AG04449 (cell line): Measurements from ENCODE around the gene STARD8.

Experiments used
- CTCF ChIA-PET: fragments of 350-600 bp; formaldehyde crosslinking; extraction: SDS; loops from one replicate; lab custom pipeline; 2021; ENCODE audit warnings: antibody characterized with exemption; lab: Yijun Ruan, JAX
- POLR2A ChIA-PET: fragments of 400-600, 350-600 bp; formaldehyde crosslinking; extraction: SDS; loops from one replicate; lab custom pipeline; 2020; ENCODE audit warnings: antibody characterized with exemption, inconsistent platforms; lab: Yijun Ruan, JAX
- DNase-seq: peaks from one replicate; pipeline ENCODE4 v3.0.0-alpha.2; 2010; ENCODE audit warnings: low read depth, low spot score
- H3K4me3 ChIP-seq: 2 replicates; pipeline ENCODE4 v1.5.1; 2011; ENCODE audit warnings: low read depth, mild to moderate bottlenecking, control low read depth, low read length
- TF ChIP-seq, protein P1 (sequence below): IDR thresholded peaks from one replicate; pipeline ENCODE4 v1.5.1; 2011; ENCODE audit warnings: mild to moderate bottlenecking, moderate library complexity, low read length, control low read depth, inconsistent platforms; ENCODE audit not compliant: insufficient read depth; ENCODE audit errors: missing control alignments

STARD8 gene

DNA sequence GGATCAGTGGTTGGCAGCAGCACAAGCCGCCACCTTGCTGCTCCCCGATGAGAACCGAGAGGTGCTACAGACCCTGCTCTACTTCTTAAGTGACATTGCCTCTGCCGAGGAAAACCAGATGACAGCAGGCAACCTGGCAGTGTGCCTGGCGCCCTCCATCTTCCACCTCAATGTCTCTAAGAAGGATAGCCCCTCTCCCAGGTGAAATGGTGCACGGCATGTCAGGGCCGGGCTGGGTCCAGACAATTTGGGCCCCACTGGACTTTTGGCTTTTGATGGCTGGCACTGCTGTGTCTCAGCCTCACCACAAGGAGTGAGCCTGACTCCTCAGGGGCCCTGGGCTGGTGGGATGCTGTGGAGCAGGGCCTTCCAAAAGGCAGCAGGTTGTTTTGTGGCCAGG is 74.1 kb downstream of the STARD8 start:
- CTCF ChIA-PET = no interaction called here
- POLR2A ChIA-PET = no interaction called here
- no peak for DNase-seq
- H3K4me3 ChIP-seq = no peak overlapping the region
- TF ChIP-seq, protein P1, sequence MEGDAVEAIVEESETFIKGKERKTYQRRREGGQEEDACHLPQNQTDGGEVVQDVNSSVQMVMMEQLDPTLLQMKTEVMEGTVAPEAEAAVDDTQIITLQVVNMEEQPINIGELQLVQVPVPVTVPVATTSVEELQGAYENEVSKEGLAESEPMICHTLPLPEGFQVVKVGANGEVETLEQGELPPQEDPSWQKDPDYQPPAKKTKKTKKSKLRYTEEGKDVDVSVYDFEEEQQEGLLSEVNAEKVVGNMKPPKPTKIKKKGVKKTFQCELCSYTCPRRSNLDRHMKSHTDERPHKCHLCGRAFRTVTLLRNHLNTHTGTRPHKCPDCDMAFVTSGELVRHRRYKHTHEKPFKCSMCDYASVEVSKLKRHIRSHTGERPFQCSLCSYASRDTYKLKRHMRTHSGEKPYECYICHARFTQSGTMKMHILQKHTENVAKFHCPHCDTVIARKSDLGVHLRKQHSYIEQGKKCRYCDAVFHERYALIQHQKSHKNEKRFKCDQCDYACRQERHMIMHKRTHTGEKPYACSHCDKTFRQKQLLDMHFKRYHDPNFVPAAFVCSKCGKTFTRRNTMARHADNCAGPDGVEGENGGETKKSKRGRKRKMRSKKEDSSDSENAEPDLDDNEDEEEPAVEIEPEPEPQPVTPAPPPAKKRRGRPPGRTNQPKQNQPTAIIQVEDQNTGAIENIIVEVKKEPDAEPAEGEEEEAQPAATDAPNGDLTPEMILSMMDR = no peak

DNA sequence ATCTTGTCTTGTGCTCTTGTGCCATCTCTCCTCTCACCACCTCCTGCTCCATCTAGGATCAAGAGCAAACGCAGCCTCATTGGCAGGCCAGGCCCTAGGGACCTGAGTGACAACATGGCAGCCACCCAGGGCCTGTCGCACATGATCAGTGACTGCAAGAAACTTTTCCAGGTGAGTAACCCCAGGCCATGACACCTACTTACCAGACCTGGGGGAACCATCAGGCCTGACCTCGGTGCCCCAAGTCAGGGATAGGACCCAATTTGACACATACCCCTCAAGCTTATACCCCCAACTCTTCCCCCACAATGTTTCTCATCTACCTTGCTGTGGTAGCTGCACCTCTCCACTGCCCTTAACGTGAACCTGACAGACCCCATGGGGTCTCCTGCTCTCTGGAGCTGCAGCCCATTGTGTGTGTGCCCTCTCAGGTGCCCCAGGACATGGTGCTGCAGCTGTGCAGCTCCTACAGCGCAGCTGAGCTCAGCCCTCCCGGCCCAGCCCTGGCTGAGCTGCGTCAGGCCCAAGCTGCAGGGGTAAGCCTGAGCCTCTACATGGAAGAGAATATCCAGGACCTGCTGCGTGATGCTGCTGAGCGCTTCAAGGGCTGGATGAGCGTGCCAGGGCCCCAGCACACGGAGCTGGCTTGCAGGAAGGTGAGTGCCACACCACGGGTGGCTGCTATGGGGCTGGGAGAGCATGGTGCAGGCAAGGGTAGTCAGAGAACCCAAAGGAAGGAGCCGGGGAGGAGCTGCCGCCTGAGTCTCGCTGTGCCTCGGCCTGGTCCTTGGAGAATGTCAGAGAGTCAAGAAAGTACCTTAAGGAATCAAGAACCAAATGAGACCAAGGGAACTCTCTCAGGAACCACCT is 74.8 kb downstream of the STARD8 start:
- TF ChIP-seq, protein P1 = no peak
- no peak for DNase-seq
- CTCF ChIA-PET = no interaction called here
- H3K4me3 ChIP-seq = no peak overlapping the region
- POLR2A ChIA-PET = no interaction called here

DNA sequence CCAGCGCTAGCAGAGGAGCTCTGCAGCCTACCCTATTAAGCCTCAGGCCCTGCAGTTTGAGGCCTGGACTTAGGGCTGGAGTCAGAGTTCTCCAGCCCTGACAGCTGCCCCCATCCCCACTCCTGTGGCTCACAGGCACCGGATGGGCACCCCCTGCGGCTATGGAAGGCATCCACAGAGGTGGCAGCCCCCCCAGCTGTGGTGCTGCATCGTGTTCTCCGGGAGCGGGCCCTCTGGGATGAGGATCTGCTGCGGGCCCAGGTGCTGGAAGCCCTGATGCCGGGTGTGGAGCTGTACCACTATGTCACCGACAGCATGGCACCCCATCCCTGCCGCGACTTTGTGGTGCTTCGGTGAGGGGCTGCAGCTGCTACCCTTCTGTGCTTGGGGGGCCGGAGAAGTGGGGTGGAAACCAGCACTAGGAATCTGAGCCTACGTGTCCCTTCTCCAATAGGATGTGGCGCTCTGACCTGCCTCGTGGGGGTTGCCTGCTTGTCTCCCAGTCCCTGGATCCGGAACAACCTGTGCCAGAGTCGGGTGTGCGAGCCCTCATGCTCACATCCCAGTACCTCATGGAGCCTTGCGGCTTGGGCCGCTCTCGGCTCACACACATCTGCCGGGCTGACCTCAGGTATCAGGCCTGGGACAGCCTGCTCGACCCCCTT is 76.2 kb downstream of the STARD8 start:
- POLR2A ChIA-PET = no interaction called here
- no peak overlapping the region for H3K4me3 ChIP-seq
- CTCF ChIA-PET = no interaction called here
- TF ChIP-seq, protein P1 = no peak
- no peak for DNase-seq

DNA sequence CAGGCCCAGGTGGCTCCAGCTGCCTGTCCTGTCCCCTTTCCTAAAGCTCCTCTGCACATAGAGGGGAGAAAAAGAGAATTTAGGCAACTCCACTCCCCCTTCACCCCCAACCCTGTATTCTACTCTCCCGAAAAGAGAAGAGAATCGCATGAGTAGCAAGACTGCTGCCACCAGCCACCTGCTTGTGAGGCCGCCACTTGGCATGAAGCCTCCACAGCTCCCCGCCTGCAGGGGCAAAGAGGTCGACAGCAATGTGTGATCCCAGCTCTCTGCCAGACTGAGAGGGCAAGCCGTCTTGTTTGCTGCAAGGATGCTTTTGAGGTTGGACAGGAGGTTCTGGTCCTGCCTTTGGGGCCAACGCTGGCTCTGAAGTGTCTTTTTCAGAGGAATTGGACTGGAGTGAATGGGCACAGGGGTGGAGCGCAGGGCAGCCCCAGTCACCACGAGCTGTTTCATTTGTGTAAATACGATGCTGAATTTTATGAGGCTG is 77.1 kb downstream of the STARD8 start:
- no peak overlapping the region for H3K4me3 ChIP-seq
- TF ChIP-seq, protein P1 = no peak
- ChIA-PET POLR2A (no interaction called here), CTCF (interaction anchor here (0.9 to 1.0 kb wide), 2 partner anchors 83 to 125 kb away, joined by 3 read pairs; no protein-coding TSS in a partner anchor)
- DNase-seq = no peak

DNA sequence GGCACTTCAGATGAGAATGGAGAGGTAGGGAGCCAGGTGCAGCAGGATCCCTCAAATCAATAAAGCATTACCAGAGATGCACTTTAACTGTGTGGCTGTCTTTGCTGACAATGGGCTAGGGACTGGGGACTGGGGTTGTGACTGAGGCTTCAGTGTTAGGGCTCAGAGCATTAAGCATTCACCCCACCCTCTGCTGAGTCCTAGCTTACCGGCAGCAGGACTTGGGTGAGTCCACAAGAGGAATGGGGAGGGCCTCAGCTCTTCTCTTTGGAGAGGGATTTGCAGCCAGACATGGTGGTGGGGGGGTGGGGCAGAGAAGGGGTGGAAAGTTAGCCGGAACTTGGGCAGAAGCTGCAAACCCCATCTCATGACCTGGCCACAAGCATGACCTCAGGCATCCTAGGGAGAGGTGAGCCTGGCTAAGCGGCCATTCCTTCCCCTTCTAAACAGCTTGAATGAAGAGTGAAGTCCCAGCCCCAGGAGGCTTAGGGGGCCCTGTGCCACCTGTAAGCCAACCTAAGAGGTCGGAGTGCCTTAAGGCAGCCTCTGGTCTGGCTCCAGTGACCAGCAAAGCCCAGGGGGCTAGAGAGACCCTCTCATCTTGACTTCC is 78.4 kb downstream of the STARD8 start:
- POLR2A ChIA-PET = no interaction called here
- CTCF ChIA-PET = no interaction called here
- no peak overlapping the region for H3K4me3 ChIP-seq
- TF ChIP-seq, protein P1 = no peak
- DNase-seq = no peak

DNA sequence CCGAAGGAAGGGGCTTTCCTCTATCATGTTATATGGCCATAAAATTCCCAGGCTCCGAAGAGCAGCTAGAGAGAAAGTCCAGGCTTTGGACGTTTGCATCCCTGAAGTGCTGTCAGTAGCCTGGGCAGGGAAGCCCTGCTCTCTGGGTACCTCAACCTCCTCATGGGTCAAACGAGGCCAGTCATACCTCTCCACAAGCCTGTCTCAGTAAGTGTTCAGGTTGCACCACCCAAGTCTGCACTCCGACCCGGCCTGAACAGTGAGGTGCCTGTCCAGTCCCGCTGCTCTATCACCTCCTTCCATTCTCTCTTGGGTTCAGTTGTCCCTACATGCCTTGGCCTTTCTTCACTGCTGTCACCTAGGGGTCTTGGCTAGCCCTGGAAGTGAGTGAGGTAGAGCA is 78.9 kb downstream of the STARD8 start:
- TF ChIP-seq, protein P1 = no peak
- CTCF ChIA-PET = no interaction called here
- POLR2A ChIA-PET = no interaction called here
- DNase-seq = no peak
- H3K4me3 ChIP-seq = no peak overlapping the region
